GM12878 (cell line): ENCODE data around the gene VSTM2B.

Experiments
- ATF3 ChIP-seq: IDR thresholded peaks from 2 replicates; pipeline ENCODE4 v1.6.1; 2011; ENCODE audit warnings: low read depth, mild to moderate bottlenecking, low read length, moderate library complexity, borderline replicate concordance; ENCODE audit errors: extremely low read depth
- CHD1 ChIP-seq: IDR thresholded peaks from 2 replicates; pipeline ENCODE4 v1.6.1; 2012; ENCODE audit warnings: low read depth, low read length, improper control_type of control experiment
- CTCF ChIP-seq, 3 experiments: IDR thresholded peaks in 2 of 3; conservative IDR thresholded peaks in 1 of 3; 2 replicates each; pipeline ENCODE4 v1.5.1; 2011; ENCODE audit warnings: low read depth in 3 of 3, low read length in 3 of 3, mild to moderate bottlenecking in 3 of 3, control low read depth in 2 of 3, moderate library complexity in 2 of 3, inconsistent platforms in 1 of 3, mixed read lengths in 1 of 3; ENCODE audit not compliant: control insufficient read depth in 2 of 3, insufficient read depth in 1 of 3; ENCODE audit errors: extremely low read depth in 1 of 3
- EP300 ChIP-seq, 2 experiments: fragments of 150-350 bp in 1 of 2; IDR thresholded peaks; 2 replicates each; pipeline ENCODE4 v1.6.1; 2011 to 2012; ENCODE audit warnings: low read depth in 2 of 2, low read length in 2 of 2, borderline replicate concordance in 1 of 2, improper control_type of control experiment in 1 of 2, inconsistent platforms in 1 of 2; ENCODE audit not compliant: control insufficient read depth in 1 of 2
- MAX ChIP-seq: IDR thresholded peaks from 2 replicates; pipeline ENCODE4 v1.6.1; 2012; ENCODE audit warnings: low read depth, low read length, improper control_type of control experiment
- POLR2A ChIP-seq: IDR thresholded peaks from 2 replicates; pipeline ENCODE4 v1.6.1; 2011; ENCODE audit warnings: low read depth, mild to moderate bottlenecking, low read length

GRCh38 chr19:29543381-29543780 lies 17.6 kb downstream of the VSTM2B start:
- TF ChIP-seq EP300 (IDR thresholded peaks at IDR 0.05; ENCODE audit: borderline replicate concordance in 1 of 2, control insufficient read depth in 1 of 2, low read depth in 2 of 2, low read length in 2 of 2) (no peak), CTCF (IDR thresholded peaks at IDR 0.05 in 2 of 3, conservative IDR thresholded peaks at IDR 0.05 in 1 of 3; ENCODE audit: control insufficient read depth in 2 of 3, extremely low read depth in 1 of 3, insufficient read depth in 1 of 3, low read depth in 3 of 3, low read length in 3 of 3) (no peak), POLR2A (no peak), CHD1 (no peak), MAX (no peak), ATF3 (no peak)
